TTC549 (cell line): ENCODE data around the gene CTRB2.

Experiments
- FAIRE-seq: peaks from 2 replicates; lab custom pipeline; 2012; peaks lifted over from hg19 to GRCh38; lab: Jason Lieb, UNC

Gene CTRB2

DNA sequence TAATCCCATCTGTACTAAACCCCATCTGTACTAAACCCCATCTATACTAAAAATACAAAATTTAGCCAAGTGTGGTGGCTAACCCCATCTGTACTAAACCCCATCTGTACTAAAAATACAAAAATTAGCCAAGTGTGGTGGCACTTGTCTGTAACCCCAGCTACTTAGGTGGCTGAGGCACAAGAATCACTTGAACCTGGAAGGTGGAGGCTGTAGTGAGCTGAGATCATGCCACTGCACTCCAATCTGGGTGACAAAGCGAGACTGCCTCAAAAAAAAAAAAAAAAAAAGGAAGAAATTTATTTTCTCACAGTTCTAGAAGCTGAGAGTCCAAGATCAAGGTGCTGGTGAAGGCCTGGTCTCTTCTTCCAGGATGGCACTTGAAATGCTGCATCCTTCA, 46.6 kb downstream of the CTRB2 start:
- no peak for FAIRE-seq
